ENCODE measurements around the gene CREBZF. TPM values are rescaled to one million over a fixed set of nuclear protein-coding genes. Genes with fewer than 3 reads are reported as not detected.
"Not testable (repeated sequence)": the region's sequence is repeated elsewhere in the genome, so short reads cannot be mapped to it uniquely, and the experiment has no call there.

The CREBZF gene
- total RNA-seq, 6 experiments from 2014 or later, result 16.1 to 18.9 (median 18.5) TPM

DNA sequence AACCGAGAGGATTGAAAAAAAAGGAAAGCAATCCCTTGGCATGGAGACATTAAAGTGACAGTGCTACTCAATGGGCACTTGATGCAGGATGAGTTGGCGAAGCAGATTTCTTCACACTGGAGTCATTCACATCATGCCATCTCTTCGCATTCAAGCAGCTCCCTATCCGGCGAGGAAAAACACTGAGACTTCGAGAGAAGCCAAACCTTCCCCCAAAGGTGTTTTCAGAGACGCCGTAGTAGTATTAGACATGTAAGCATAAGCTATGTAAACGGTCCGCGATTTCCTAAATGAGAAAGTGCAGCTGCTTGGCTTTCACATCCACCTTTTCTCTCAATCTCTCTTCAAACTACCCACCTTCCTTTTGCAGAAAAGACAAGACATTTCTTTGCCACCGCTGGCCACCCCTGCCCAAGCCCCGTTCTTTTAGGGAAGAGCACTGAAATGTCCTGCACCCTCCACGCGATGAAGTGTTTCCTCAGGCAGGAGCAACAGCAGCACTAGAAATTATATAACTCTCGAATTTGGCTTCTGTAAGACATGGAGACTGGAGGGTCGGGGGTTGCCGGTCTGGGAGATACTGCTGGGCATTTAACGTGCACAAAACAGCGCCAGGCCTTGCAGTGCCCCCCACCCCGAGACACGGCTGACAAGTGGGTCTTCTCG is 37.5 kb downstream of the CREBZF start, which contains the start of gene DLG2:
DLG2 (minus strand) TSS at position 13 of the 666 bp plus-strand sequence.
- peak within 1 kb of the TSS; percentile 94 for H3K4me3 Mint-ChIP-seq
- no peaks in the 10 kb centered on the region for H3K36me3 Mint-ChIP-seq (ENCODE audit: low read depth)
- H3K27ac Mint-ChIP-seq, result peak within 1 kb of the TSS; percentile 79
- peaks cover 22% of the 10 kb centered on the region for H3K4me1 Mint-ChIP-seq (ENCODE audit: low read depth)
- H3K9me3 Mint-ChIP-seq, result no peaks in the 10 kb centered on the region
- peaks cover 3% of the 10 kb centered on the region for H3K27me3 Mint-ChIP-seq (ENCODE audit: insufficient read depth)
- DNase-seq, result peak; percentile 37
- TF ChIP-seq, protein P1, sequence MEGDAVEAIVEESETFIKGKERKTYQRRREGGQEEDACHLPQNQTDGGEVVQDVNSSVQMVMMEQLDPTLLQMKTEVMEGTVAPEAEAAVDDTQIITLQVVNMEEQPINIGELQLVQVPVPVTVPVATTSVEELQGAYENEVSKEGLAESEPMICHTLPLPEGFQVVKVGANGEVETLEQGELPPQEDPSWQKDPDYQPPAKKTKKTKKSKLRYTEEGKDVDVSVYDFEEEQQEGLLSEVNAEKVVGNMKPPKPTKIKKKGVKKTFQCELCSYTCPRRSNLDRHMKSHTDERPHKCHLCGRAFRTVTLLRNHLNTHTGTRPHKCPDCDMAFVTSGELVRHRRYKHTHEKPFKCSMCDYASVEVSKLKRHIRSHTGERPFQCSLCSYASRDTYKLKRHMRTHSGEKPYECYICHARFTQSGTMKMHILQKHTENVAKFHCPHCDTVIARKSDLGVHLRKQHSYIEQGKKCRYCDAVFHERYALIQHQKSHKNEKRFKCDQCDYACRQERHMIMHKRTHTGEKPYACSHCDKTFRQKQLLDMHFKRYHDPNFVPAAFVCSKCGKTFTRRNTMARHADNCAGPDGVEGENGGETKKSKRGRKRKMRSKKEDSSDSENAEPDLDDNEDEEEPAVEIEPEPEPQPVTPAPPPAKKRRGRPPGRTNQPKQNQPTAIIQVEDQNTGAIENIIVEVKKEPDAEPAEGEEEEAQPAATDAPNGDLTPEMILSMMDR (IDR thresholded peaks at IDR 0.05), result no peak

DNA sequence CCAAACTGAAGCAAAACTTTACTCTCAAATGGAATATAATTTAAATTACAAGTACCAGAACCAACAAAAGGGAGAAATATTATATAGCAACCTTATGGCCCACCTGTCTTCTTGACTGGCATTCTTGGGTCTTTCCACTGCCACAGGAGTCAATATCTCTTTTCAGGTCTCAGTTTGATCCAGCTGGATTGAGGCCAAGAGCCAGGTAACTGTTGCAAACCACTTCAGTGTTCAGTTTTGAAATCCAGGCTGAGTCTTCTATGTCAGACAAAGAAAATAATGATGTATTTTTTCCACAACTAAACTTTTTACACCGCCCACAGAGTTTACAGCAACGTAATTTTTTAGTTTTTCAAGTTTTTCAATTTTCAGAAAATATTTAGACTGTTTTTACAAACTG is 38.4 kb downstream of the CREBZF start:
- TF ChIP-seq, protein P1 (IDR thresholded peaks at IDR 0.05), result no peak
- H3K9me3 Mint-ChIP-seq, result no peaks in the 10 kb centered on the region
- H3K27me3 Mint-ChIP-seq (ENCODE audit: insufficient read depth), result peaks cover 4% of the 10 kb centered on the region
- no peaks in the 10 kb centered on the region for H3K36me3 Mint-ChIP-seq (ENCODE audit: low read depth)
- peaks cover 22% of the 10 kb centered on the region for H3K4me1 Mint-ChIP-seq (ENCODE audit: low read depth)
- H3K4me3 Mint-ChIP-seq, result peak overlapping the region; percentile 94
- H3K27ac Mint-ChIP-seq, result peak overlapping the region; percentile 79; the same call in 1 of the 2 replicates
- no peak for DNase-seq

DNA sequence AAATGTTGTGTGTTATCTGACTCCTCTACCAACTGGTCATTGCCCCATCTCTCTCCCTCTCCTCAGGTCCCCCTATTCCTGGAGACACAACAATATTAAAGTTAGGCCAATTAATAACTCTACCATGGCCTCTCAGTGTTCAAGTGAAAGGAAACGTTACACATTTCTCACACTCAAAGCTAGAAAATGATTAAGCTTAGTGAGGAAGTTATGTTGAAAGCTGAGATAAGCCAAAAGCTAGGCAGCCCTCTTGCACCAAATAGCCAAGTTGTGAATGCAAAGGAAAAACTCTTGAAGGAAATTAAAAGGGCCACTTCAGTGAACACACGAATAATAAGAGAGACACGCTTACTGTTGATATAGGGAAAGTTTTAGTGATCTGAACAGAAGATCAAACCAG is 44.7 kb downstream of the CREBZF start:
- Mint-ChIP-seq H3K36me3 (ENCODE audit: low read depth) (no peaks in the 10 kb centered on the region), H3K27ac (no peak overlapping the region), H3K4me1 (ENCODE audit: low read depth) (no peaks in the 10 kb centered on the region), H3K9me3 (no peaks in the 10 kb centered on the region), H3K4me3 (no peak overlapping the region), H3K27me3 (ENCODE audit: insufficient read depth) (peaks cover 4% of the 10 kb centered on the region)
- DNase-seq, result no peak
- TF ChIP-seq, protein P1 (IDR thresholded peaks at IDR 0.05), result no peak

DNA sequence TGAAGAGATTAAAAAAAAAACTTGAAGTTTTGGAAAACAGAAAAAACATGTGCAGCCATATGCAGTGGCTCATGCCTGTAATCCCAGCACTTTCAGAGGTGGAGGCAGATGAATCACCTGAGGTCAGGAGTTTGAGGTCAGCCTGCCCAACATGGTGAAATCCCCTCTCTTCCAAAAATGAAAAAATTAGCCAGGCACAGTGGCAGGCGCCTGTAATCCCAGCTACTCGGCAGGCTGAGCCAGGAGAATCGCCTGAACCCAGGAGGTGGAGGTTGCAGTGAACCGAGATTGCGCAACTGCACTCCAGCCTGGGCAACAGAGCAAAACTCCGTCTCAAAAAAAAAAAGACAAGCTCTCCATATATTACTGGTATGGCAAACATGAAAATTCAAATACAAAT is 45.4 kb downstream of the CREBZF start:
- Mint-ChIP-seq H3K36me3 (ENCODE audit: low read depth) (no peaks in the 10 kb centered on the region), H3K4me3 (no peak overlapping the region), H3K27ac (no peak overlapping the region), H3K27me3 (ENCODE audit: insufficient read depth) (peaks cover 2% of the 10 kb centered on the region; the same call in 1 of the 2 replicates), H3K4me1 (ENCODE audit: low read depth) (no peaks in the 10 kb centered on the region), H3K9me3 (no peaks in the 10 kb centered on the region)
- TF ChIP-seq, protein P1 (IDR thresholded peaks at IDR 0.05), result no peak
- DNase-seq, result no peak

DNA sequence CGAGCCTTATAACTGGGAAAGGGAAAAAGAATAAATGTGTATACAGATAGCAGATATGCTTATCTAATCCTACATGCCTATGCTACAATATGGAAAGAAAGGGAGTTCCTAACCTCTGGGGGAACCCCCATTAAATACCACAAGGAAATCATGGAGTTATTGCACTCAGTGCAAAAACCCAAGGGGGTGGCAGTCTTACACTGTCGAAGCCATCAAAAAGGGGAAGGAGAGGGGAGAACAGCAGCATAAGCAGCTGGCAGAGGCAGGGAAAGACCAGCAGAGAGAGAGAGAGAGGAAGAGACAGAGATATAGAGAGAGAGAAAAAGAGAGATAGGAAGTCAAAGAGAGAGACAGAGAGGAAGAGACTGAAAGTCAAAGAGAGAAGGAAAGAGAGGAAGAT is 53.3 kb downstream of the CREBZF start:
- DNase-seq, H3K27ac Mint-ChIP-seq: not testable (repeated sequence)

More for the DNA sequence above, 53.3 kb downstream of the CREBZF start:
- H3K36me3 Mint-ChIP-seq (ENCODE audit: low read depth); H3K4me3 Mint-ChIP-seq; H3K4me1 Mint-ChIP-seq (ENCODE audit: low read depth); H3K9me3 Mint-ChIP-seq: not testable (repeated sequence)
- H3K27me3 Mint-ChIP-seq (ENCODE audit: insufficient read depth), result peaks cover 14% of the 10 kb centered on the region

Other genes with a start within 250 kb of the CREBZF start
- gene DLG2, start 37.8 kb downstream of the CREBZF start, total RNA-seq (2021; fragmentation: NEBNext Ultra II Directional; extraction: Animal tissue kit (Norgen Biotek cat#: 25700)), result under 1 TPM in 5 of 6 experiments, not detected in 1; 0.39 to 1.00 (median 0.80) TPM
- 10 to 100 TPM; 44.0 to 50.5 (median 46.6) TPM for gene TMEM126B, start 36.5 kb downstream of the CREBZF start, total RNA-seq (2021; fragmentation: NEBNext Ultra II Directional; extraction: Animal tissue kit (Norgen Biotek cat#: 25700))
- gene TMEM126A, start 17.2 kb downstream of the CREBZF start, total RNA-seq (2021; fragmentation: NEBNext Ultra II Directional; extraction: Animal tissue kit (Norgen Biotek cat#: 25700)), result 10 to 100 TPM; 32.0 to 52.4 (median 48.2) TPM
- gene CCDC89, start 21.1 kb upstream of the CREBZF start, total RNA-seq (2021; fragmentation: NEBNext Ultra II Directional; extraction: Animal tissue kit (Norgen Biotek cat#: 25700)), result 1 to 10 TPM; 1.7 to 3.5 (median 2.8) TPM
- gene SYTL2, start 146.0 kb upstream of the CREBZF start, total RNA-seq (2021; fragmentation: NEBNext Ultra II Directional; extraction: Animal tissue kit (Norgen Biotek cat#: 25700)), result 10 to 100 TPM; 23.2 to 39.5 (median 27.4) TPM
- not detected for gene CCDC83, start 190.3 kb upstream of the CREBZF start, total RNA-seq (2021; fragmentation: NEBNext Ultra II Directional; extraction: Animal tissue kit (Norgen Biotek cat#: 25700))

Measured in HFFc6 (cell line).